HCT116 (cell line): Measurements from ENCODE around the gene COL26A1. TPM values are rescaled to one million over a fixed set of nuclear protein-coding genes. Genes with fewer than 3 reads are reported as not detected.

ENCODE experiments used
- ATAC-seq: fragments of 200-7000 bp; cut with Tn5 transposase; 2 replicates; pipeline ENCODE4 v1.9.1; 2020; ENCODE audit warnings: mild to moderate bottlenecking, moderate library complexity
- BruUV-seq: library from RNA; stranded (reverse); fragments of 400-500 nt; replicated peaks from 2 replicates; lab custom pipeline; 2021; lab: Mats Ljungman, UMichigan
- CTCF ChIA-PET: fragments of 300-600 bp; sonication (Branson Sonifier 250); formaldehyde crosslinking; loops from one replicate; lab custom pipeline; 2021; ENCODE audit warnings: antibody characterized with exemption; lab: Charles Lee
- POLR2A ChIA-PET: fragments of 300-600, 350-600 bp; sonication (Branson Sonifier 250); formaldehyde crosslinking; loops from one replicate; lab custom pipeline; 2021; ENCODE audit warnings: antibody characterized with exemption; lab: Charles Lee
- RAD21 ChIA-PET, 2 experiments: fragments of 300-600 bp; sonication (Branson Sonifier 250); formaldehyde crosslinking; loops; one replicate each; lab custom pipeline; 2023; ENCODE audit warnings: low total read pairs in 2 of 2; ENCODE audit not compliant: uncharacterized antibody in 2 of 2, unreplicated experiment in 2 of 2, low non-redundant PET in 1 of 2; lab: Charles Lee
- DNase-seq: peaks from one replicate; pipeline ENCODE4 v3.0.0-alpha.2; 2010; ENCODE audit warnings: low read depth, low spot score
- H2AFZ ChIP-seq: fragments of 200-600 bp; shearing (Covaris generic), sonication (generic); 2 replicates; pipeline ENCODE4 v1.6.1; 2017; ENCODE audit warnings: low read depth, mixed run types, mixed read lengths, antibody characterized with exemption, low read length; ENCODE audit not compliant: poor library complexity, severe bottlenecking
- H3K27ac ChIP-seq: 2 replicates; pipeline ENCODE4 v1.5.1; 2012; ENCODE audit warnings: low read depth, low read length
- H3K27me3 ChIP-seq: fragments of 200-600 bp; sonication (generic); 2 replicates; pipeline ENCODE4 v1.6.1; 2016; ENCODE audit warnings: mixed run types, low read length, mixed read lengths; ENCODE audit not compliant: insufficient read depth
- H3K36me3 ChIP-seq, 2 experiments: fragments of 200-500 bp in 1 of 2; fragments of 200-600 bp in 1 of 2; sonication (Bioruptor generic) in 1 of 2; sonication (generic) in 1 of 2; 2 replicates each; pipeline versions ENCODE4 v1.5.1 to v1.6.1; 2014 to 2016; ENCODE audit warnings: low read length in 2 of 2, inconsistent platforms in 1 of 2, mixed read lengths in 1 of 2, mixed run types in 1 of 2; ENCODE audit not compliant: insufficient read depth in 2 of 2, control insufficient read depth in 1 of 2
- H3K4me1 ChIP-seq, 2 experiments: fragments of 200-600 bp in 1 of 2; sonication (generic) in 1 of 2; 2 replicates each; pipeline versions ENCODE4 v1.5.1 to v1.6.1; 2012 to 2017; ENCODE audit warnings: low read length in 2 of 2, inconsistent platforms in 1 of 2, mild to moderate bottlenecking in 1 of 2, mixed read lengths in 1 of 2, mixed run types in 1 of 2, moderate library complexity in 1 of 2; ENCODE audit not compliant: insufficient read depth in 2 of 2, control insufficient read depth in 1 of 2
- H3K4me2 ChIP-seq: fragments of 200-600 bp; sonication (generic); 2 replicates; pipeline ENCODE4 v1.6.1; 2017; ENCODE audit warnings: mixed run types, low read length, mixed read lengths
- H3K4me3 ChIP-seq, 2 experiments: fragments of 200-600 bp in 1 of 2; sonication (generic) in 1 of 2; replicated peaks in 1 of 2; 2 replicates each; pipeline ENCODE4 v1.5.1; 2011 to 2016; ENCODE audit warnings: low read length in 2 of 2, control low read depth in 1 of 2, low read depth in 1 of 2, mild to moderate bottlenecking in 1 of 2, mixed read lengths in 1 of 2, mixed run types in 1 of 2
- H3K79me2 ChIP-seq: fragments of 200-600 bp; sonication (generic); 2 replicates; pipeline ENCODE4 v1.6.1; 2017; ENCODE audit warnings: mild to moderate bottlenecking, mixed run types, low read length, moderate library complexity, mixed read lengths; ENCODE audit not compliant: insufficient read depth
- H3K9ac ChIP-seq: fragments of 200-600 bp; sonication (generic); 2 replicates; pipeline ENCODE4 v1.6.1; 2016; ENCODE audit warnings: low read length, mixed read lengths
- H3K9me2 ChIP-seq: fragments of 200-600 bp; sonication (generic), shearing (Covaris generic); 2 replicates; pipeline ENCODE4 v1.6.1; 2017; ENCODE audit warnings: mixed run types, mild to moderate bottlenecking, moderate library complexity; ENCODE audit not compliant: insufficient read depth
- H3K9me3 ChIP-seq, 2 experiments: fragments of 200-500 bp in 1 of 2; fragments of 200-600 bp in 1 of 2; sonication (Bioruptor generic) in 1 of 2; sonication (generic) in 1 of 2; 2 replicates each; pipeline ENCODE4 v1.6.1; 2014 to 2017; ENCODE audit warnings: low read length in 2 of 2, mixed read lengths in 2 of 2, inconsistent platforms in 1 of 2, low read depth in 1 of 2, mild to moderate bottlenecking in 1 of 2, mixed run types in 1 of 2, moderate library complexity in 1 of 2; ENCODE audit not compliant: control insufficient read depth in 1 of 2, insufficient read depth in 1 of 2
- H4K20me1 ChIP-seq: fragments of 200-600 bp; sonication (generic), shearing (Covaris generic); 2 replicates; pipeline ENCODE4 v1.6.1; 2017; ENCODE audit warnings: mixed run types, mild to moderate bottlenecking, moderate library complexity; ENCODE audit not compliant: insufficient read depth
- CBX3 ChIP-seq: IDR thresholded peaks from 2 replicates; pipeline ENCODE4 v1.6.1; 2012; ENCODE audit warnings: low read depth
- CEBPB ChIP-seq: IDR thresholded peaks from 2 replicates; pipeline ENCODE4 v1.6.1; 2012; ENCODE audit warnings: low read depth
- EGR1 ChIP-seq: IDR thresholded peaks from 2 replicates; pipeline ENCODE4 v1.6.1; 2012; ENCODE audit warnings: low read depth
- ELF1 ChIP-seq: IDR thresholded peaks from 2 replicates; pipeline ENCODE4 v1.6.1; 2012; ENCODE audit warnings: low read depth, borderline replicate concordance
- EZH2 ChIP-seq: fragments of 200-600 bp; sonication (generic); IDR thresholded peaks from 2 replicates; pipeline ENCODE4 v1.6.1; 2017; ENCODE audit warnings: antibody characterized with exemption, mixed run types
- EZH2phosphoT487 ChIP-seq: fragments of 200-600 bp; IDR thresholded peaks from 2 replicates; pipeline ENCODE4 v1.6.1; 2018; ENCODE audit warnings: antibody characterized with exemption, borderline replicate concordance
- MAX ChIP-seq: IDR thresholded peaks from 2 replicates; pipeline ENCODE4 v1.6.1; 2012
- POLR2AphosphoS5 ChIP-seq: IDR thresholded peaks from 2 replicates; pipeline ENCODE4 v1.6.1; 2011; ENCODE audit warnings: mild to moderate bottlenecking, low read depth, low read length, moderate library complexity
- RAD21 ChIP-seq: IDR thresholded peaks from 2 replicates; pipeline ENCODE4 v1.6.1; 2012; ENCODE audit warnings: low read depth, mild to moderate bottlenecking
- SIN3A ChIP-seq: IDR thresholded peaks from 2 replicates; pipeline ENCODE4 v1.6.1; 2012; ENCODE audit warnings: low read depth
- SRF ChIP-seq: IDR thresholded peaks from 2 replicates; pipeline ENCODE4 v1.6.1; 2012; ENCODE audit warnings: low read depth
- YY1 ChIP-seq: IDR thresholded peaks from 2 replicates; pipeline ENCODE4 v1.6.1; 2011; ENCODE audit warnings: low read length, low read depth, moderate library complexity, mild to moderate bottlenecking; ENCODE audit not compliant: insufficient replicate concordance; ENCODE audit errors: extremely low read depth
- ZBTB33 ChIP-seq: IDR thresholded peaks from 2 replicates; pipeline ENCODE4 v1.6.1; 2011; ENCODE audit warnings: mild to moderate bottlenecking, low read length, moderate library complexity; ENCODE audit not compliant: insufficient replicate concordance; ENCODE audit errors: extremely low read depth
- intact Hi-C: fragments of 100-400 bp; cut with micrococcal nuclease; formaldehyde crosslinking; loops from 2 replicates; pipeline ENCODE4 v1.10.0; 2022
- total RNA-seq: library from RNA; stranded (reverse); gene quantifications from one replicate; pipeline ENCODE4 v1.2.1, GENCODE V29; 2021; ENCODE audit not compliant: unreplicated experiment

COL26A1 gene
- total RNA-seq, 1 experiment from 2014 or later: 0.27 TPM

DNA sequence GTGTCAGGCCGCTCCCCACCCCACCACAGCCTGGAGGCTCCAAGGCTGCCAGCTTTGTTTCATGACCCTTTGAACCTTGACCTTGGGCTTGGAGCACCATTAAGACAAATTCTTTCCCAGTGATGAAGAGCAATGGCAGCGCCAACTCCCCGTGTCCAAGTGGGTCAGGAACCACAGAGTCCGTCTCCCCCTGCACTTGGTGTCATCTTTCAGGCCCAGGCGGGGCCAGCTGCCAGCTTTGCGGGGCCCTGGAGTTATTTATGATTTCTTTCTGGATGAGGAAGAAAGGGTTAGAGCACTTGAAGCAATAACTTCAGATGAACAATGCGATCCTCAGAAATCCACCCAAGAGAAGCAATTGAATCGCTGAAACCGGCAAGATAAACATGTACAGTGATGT lies 155.7 kb downstream of the COL26A1 start (continued):
- TF ChIP-seq MAX (no peak), ZBTB33 (no peak), ELF1 (no peak), RAD21 (no peak)

DNA sequence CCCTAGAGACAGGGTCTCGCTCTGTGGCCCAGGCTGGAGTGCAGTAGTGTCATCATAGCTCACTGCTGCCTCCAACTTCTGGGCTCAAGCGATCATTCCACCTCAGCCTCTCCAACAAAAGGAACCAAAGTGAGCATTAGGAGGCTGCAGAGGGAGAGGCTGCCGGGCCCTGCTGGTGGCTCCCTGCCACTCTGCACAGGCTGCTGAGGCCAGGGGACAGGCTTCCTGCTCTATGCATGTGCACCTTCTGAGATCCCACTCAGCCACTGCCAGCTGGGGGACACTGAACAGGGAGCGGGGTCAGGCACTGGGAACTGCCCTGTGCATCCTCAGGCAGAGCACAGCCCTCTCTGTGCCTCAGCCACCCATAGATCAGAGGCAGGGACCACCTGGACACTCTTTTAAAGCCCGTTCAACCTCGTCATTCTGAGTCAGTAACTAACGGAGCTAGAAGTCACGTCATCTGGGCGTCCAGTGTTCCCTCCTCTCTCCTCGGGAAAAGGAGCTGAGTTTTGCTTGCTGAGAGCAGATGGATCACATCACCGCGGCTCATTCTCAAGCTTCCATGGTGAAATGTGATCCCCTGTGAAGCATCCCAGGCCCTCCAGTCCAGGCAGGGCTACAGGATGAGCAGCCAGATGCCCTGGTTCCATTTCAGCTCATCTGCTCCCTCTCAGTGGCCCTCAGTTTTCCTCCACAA lies 156.8 kb downstream of the COL26A1 start:
- no peak overlapping the region for H3K4me3 ChIP-seq
- intact Hi-C loops: no loop called here
- CTCF ChIA-PET: interaction anchor here (1.0 kb wide), 1 partner anchor 10 kb away, joined by 3 read pairs; no protein-coding TSS in a partner anchor
- H3K79me2 ChIP-seq: no peaks in the 10 kb centered on the region
- POLR2A ChIA-PET: no interaction called here
- no peaks in the 10 kb centered on the region for H3K36me3 ChIP-seq
- ATAC-seq (no peak), DNase-seq (no peak)
- TF ChIP-seq EGR1 (no peak), CEBPB (no peak), MAX (no peak), POLR2AphosphoS5 (no peak), EZH2phosphoT487 (no peak), RAD21 (no peak), ELF1 (no peak), CBX3 (no peak), YY1 (no peak), SRF (no peak), EZH2 (no peak), SIN3A (no peak), ZBTB33 (no peak)
- H3K9me3 ChIP-seq: no peaks in the 10 kb centered on the region
- H4K20me1 ChIP-seq: no peaks in the 10 kb centered on the region
- BruUV-seq: no TSS peak
- H3K4me2 ChIP-seq: no peak overlapping the region
- H2AFZ ChIP-seq: no peak overlapping the region
- RAD21 ChIA-PET: no interaction called here
- H3K9ac ChIP-seq: no peak overlapping the region
- no peaks in the 10 kb centered on the region for H3K27me3 ChIP-seq
- no peak overlapping the region for H3K27ac ChIP-seq
- no peaks in the 10 kb centered on the region for H3K9me2 ChIP-seq
- H3K4me1 ChIP-seq: no peaks in the 10 kb centered on the region
